A673 (cell line): ENCODE measurements around the gene VPS13D. TPM values are rescaled to one million over a fixed set of nuclear protein-coding genes. Genes with fewer than 3 reads are reported as not detected.

Experiments
- BruUV-seq: library from RNA; stranded (reverse); fragments of 400-500 nt; replicated peaks from 2 replicates; lab custom pipeline; 2021; lab: Mats Ljungman, UMichigan
- CTCF ChIA-PET: fragments of 300-600 bp; sonication (Branson Sonifier 250); formaldehyde crosslinking; loops from one replicate; lab custom pipeline; 2022; ENCODE audit warnings: antibody characterized with exemption; lab: Charles Lee
- POLR2A ChIA-PET: fragments of 300-600 bp; sonication (Branson Sonifier 250); formaldehyde crosslinking; loops from one replicate; lab custom pipeline; 2022; ENCODE audit warnings: antibody characterized with exemption; ENCODE audit not compliant: low non-redundant PET; lab: Charles Lee
- DNase-seq: peaks from one replicate; pipeline ENCODE4 v3.0.0-alpha.2; 2015; ENCODE audit warnings: low spot score
- H3K27ac ChIP-seq: fragments of 200-600 bp; sonication (generic); 2 replicates; pipeline ENCODE4 v1.5.1; 2016; ENCODE audit warnings: mixed run types, low read depth, mild to moderate bottlenecking, mixed read lengths, antibody characterized with exemption, low read length; ENCODE audit not compliant: poor library complexity, severe bottlenecking
- H3K27me3 ChIP-seq: fragments of 200-600 bp; sonication (generic); replicated peaks from 2 replicates; pipeline ENCODE4 v1.6.1; 2017; ENCODE audit warnings: mixed run types, low read depth, mild to moderate bottlenecking, mixed read lengths, antibody characterized with exemption, low read length; ENCODE audit not compliant: insufficient read depth, poor library complexity
- H3K36me3 ChIP-seq: fragments of 200-600 bp; sonication (generic); 2 replicates; pipeline ENCODE4 v1.6.1; 2016; ENCODE audit warnings: mixed run types, mild to moderate bottlenecking, mixed read lengths, antibody characterized with exemption, low read length; ENCODE audit not compliant: insufficient read depth, poor library complexity, severe bottlenecking
- H3K4me1 ChIP-seq: fragments of 200-600 bp; sonication (generic); 2 replicates; pipeline ENCODE4 v1.6.1; 2017; ENCODE audit warnings: mixed run types, mild to moderate bottlenecking, mixed read lengths, antibody characterized with exemption, low read length; ENCODE audit not compliant: insufficient read depth, poor library complexity, severe bottlenecking
- H3K4me3 ChIP-seq: fragments of 200-600 bp; sonication (generic); 2 replicates; pipeline ENCODE4 v1.5.1; 2016; ENCODE audit warnings: low read depth, mixed run types, mild to moderate bottlenecking, mixed read lengths, low read length; ENCODE audit not compliant: poor library complexity, severe bottlenecking
- H3K9me3 ChIP-seq: fragments of 200-600 bp; sonication (generic); 2 replicates; pipeline ENCODE4 v1.6.1; 2016; ENCODE audit warnings: mixed run types, low read depth, mild to moderate bottlenecking, mixed read lengths, antibody characterized with exemption, low read length; ENCODE audit not compliant: poor library complexity, severe bottlenecking
- CTCF ChIP-seq: fragments of 300-800, 200-600 bp; sonication (generic); conservative IDR thresholded peaks from 2 replicates; pipeline ENCODE4 v1.5.1; 2017; ENCODE audit warnings: low read depth, mild to moderate bottlenecking, antibody characterized with exemption, low read length, moderate library complexity, mixed read lengths
- EZH2 ChIP-seq: fragments of 200-600 bp; sonication (generic); IDR thresholded peaks from 2 replicates; pipeline ENCODE4 v1.6.1; 2017; ENCODE audit warnings: borderline replicate concordance, low read depth, mild to moderate bottlenecking, mixed read lengths, antibody characterized with exemption, low read length; ENCODE audit not compliant: poor library complexity, severe bottlenecking
- intact Hi-C: fragments of 100-400 bp; cut with micrococcal nuclease; formaldehyde crosslinking; loops from one replicate; pipeline ENCODE4 v1.10.0; 2022; ENCODE audit not compliant: unreplicated experiment
- total RNA-seq: library from RNA; stranded (reverse); gene quantifications from 2 replicates; pipeline ENCODE4 v1.2.3, GENCODE V29; 2021

The VPS13D gene
- total RNA-seq, 1 experiment from 2014 or later = 32.5 TPM

- Histone ChIP-seq H3K4me1 (no peaks in the 10 kb centered on the region), H3K27ac (no peak overlapping the region), H3K27me3 (no peaks in the 10 kb centered on the region), H3K4me3 (no peak overlapping the region), H3K36me3 (no peaks in the 10 kb centered on the region), H3K9me3 (no peaks in the 10 kb centered on the region)
- intact Hi-C loops = no loop called here
- DNase-seq = no peak
- ChIA-PET POLR2A (no interaction called here), CTCF (no interaction called here)
- TF ChIP-seq EZH2 = no peak
- TF ChIP-seq CTCF = no peak
- no TSS peak for BruUV-seq
Measured at GRCh38 chr1:12402159-12402673, 172.4 kb downstream of the VPS13D start.

GRCh38 chr1:12402842-12403241 lies 173.0 kb downstream of the VPS13D start:
- intact Hi-C loops = no loop called here
- no peaks in the 10 kb centered on the region for H3K9me3 ChIP-seq
- no peak for TF ChIP-seq EZH2
- TF ChIP-seq CTCF = no peak
- no peak overlapping the region for H3K4me3 ChIP-seq
- BruUV-seq = no TSS peak
- no peaks in the 10 kb centered on the region for H3K36me3 ChIP-seq
- DNase-seq = no peak
- no peaks in the 10 kb centered on the region for H3K4me1 ChIP-seq
- H3K27me3 ChIP-seq = no peaks in the 10 kb centered on the region
- no peak overlapping the region for H3K27ac ChIP-seq
- ChIA-PET POLR2A (no interaction called here), CTCF (no interaction called here)

- H3K27me3 ChIP-seq = no peaks in the 10 kb centered on the region
- TF ChIP-seq EZH2 = no peak
- TF ChIP-seq CTCF = no peak
- no TSS peak for BruUV-seq
- no peaks in the 10 kb centered on the region for H3K9me3 ChIP-seq
- H3K4me1 ChIP-seq = no peaks in the 10 kb centered on the region
- CTCF ChIA-PET = no interaction called here
- DNase-seq = no peak
- POLR2A ChIA-PET = no interaction called here
- no peak overlapping the region for H3K4me3 ChIP-seq
- H3K27ac ChIP-seq = no peak overlapping the region
- no peaks in the 10 kb centered on the region for H3K36me3 ChIP-seq
- intact Hi-C loops = loop anchor here (5.0 kb wide), 1 partner anchor 212 kb away; the partner anchor contains the start of gene DHRS3
Measured at GRCh38 chr1:12404918-12405317, 175.1 kb downstream of the VPS13D start.
